GM12875 (cell line): ENCODE measurements around the gene PKP4.

Experiments
- H3K4me3 ChIP-seq: one replicate; pipeline ENCODE4 v1.5.1; 2011; ENCODE audit warnings: low read depth, low read length, control low read depth
- CTCF ChIP-seq: IDR thresholded peaks from 2 replicates; pipeline ENCODE4 v1.5.1; 2011; ENCODE audit warnings: low read depth, mild to moderate bottlenecking, control low read depth, inconsistent platforms, low read length, moderate library complexity, borderline replicate concordance; ENCODE audit not compliant: insufficient read depth

The PKP4 gene

GRCh38 chr2:158656492-158657229 is 199.9 kb downstream of the PKP4 start:
- no peak overlapping the region for H3K4me3 ChIP-seq
- TF ChIP-seq CTCF, result no peak

GRCh38 chr2:158658396-158658795 is 201.6 kb downstream of the PKP4 start:
- no peak for TF ChIP-seq CTCF
- H3K4me3 ChIP-seq, result no peak overlapping the region

- H3K4me3 ChIP-seq, result no peak overlapping the region
- TF ChIP-seq CTCF, result no peak
Observed at GRCh38 chr2:158659483-158659882, 202.7 kb downstream of the PKP4 start.

- no peak overlapping the region for H3K4me3 ChIP-seq
- no peak for TF ChIP-seq CTCF
Observed at GRCh38 chr2:158661231-158661630, 204.5 kb downstream of the PKP4 start.

- no peak for TF ChIP-seq CTCF
- no peak overlapping the region for H3K4me3 ChIP-seq
Observed at GRCh38 chr2:158662421-158662820, 205.7 kb downstream of the PKP4 start.

- no peak for TF ChIP-seq CTCF
- no peak overlapping the region for H3K4me3 ChIP-seq
Observed at GRCh38 chr2:158663796-158664195, 207.0 kb downstream of the PKP4 start.

- no peak overlapping the region for H3K4me3 ChIP-seq
- no peak for TF ChIP-seq CTCF
Observed at GRCh38 chr2:158664987-158665386, 208.2 kb downstream of the PKP4 start.
